Epidermal melanocyte (primary cell): ENCODE results near the gene LEMD2.

Source experiments
- DNase-seq: peaks from one replicate; pipeline ENCODE4 v3.0.0; 2011; ENCODE audit warnings: low spot score; ENCODE audit not compliant: insufficient read length

Gene LEMD2

DNA sequence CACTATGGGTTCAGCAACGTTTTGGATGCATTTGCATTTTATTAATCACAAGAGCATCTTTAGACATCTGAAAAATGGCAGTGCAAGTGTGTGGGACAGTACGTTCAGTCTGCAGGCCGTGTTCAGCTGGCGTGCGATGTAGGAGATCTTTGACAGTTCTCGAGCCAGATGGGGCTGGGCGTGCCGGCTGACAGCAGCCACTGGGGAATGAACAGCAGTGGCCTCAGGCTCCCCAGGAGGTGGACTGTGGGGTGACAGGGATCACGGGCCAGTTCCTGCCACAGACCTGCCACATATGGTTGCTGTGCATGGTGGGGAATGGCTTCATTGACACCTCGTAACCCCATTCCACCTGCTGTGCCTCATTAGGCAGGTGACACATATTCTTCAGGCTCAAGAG lies 31.3 kb upstream of the LEMD2 start:
- DNase-seq, result no peak

- no peak for DNase-seq
Measured at GRCh38 chr6:33819021-33819420, 30.1 kb upstream of the LEMD2 start.

DNA sequence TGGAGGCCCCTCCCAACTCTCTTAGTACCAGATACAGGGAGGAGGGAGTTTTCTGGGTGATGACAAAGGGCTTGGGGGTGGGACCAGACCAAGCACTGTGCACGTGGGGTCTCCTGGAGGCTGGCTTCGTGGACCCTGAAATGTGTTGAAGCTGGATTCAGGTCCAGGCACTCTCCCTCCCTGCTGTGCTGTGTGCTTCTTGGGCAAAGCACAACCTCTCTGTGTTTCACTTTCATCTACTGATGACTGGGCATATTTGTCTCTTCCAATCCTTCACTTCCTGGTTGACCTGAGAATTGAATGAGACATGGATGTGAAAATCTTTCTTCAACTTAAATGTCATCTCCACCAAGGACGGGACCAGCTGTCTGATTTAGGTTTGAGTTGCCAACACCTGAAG lies 29.4 kb upstream of the LEMD2 start:
- no peak for DNase-seq

DNA sequence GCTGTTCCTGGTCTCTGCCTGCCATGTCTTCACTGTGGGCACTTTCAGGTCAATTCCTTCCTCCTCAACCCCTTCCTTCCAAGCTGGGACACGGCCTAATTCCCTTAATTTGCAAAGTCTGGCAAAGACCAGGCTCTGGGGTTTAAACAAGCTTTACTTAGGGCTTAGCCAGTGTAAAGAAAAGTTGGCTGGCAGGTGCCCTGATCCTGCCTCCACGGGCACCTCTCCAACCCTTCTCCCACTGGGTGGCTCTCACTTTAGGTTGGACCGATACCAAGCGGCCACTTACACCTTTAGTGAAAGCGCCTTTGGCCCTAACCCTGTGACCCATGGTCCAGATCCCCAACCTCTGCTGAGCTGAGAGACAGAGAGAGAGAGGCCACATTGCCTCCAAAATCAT lies 28.6 kb upstream of the LEMD2 start:
- no peak for DNase-seq

DNA sequence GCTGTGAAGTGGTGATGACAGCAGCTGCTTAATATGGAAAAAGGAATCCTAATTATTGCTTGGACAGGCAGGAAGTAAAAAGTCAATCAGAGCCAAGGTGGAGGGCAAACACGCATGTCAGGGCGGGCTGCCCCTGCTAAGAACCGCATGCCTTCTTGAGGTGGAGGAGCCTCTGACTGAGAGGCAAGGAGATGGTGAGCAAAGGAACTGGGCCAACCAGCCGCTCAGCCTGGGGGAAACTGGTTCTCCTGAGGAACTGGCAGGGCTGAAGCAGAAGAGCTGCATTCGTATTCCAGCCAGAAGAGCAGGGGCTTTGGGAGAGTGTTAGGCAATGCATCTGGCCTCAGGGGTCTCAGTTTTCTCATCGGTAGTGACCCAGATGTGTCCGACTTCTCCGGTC lies 28.0 kb upstream of the LEMD2 start:
- no peak for DNase-seq

GRCh38 chr6:33815854-33816253 lies 26.9 kb upstream of the LEMD2 start:
- DNase-seq, result no peak

GRCh38 chr6:33813990-33814985 lies 25.4 kb upstream of the LEMD2 start:
- no peak for DNase-seq

GRCh38 chr6:33813246-33813904 lies 24.4 kb upstream of the LEMD2 start:
- DNase-seq, result no peak

GRCh38 chr6:33812669-33813068 lies 23.7 kb upstream of the LEMD2 start:
- peak; percentile 68 for DNase-seq

- no peak for DNase-seq
Measured at GRCh38 chr6:33809594-33809993, 20.7 kb upstream of the LEMD2 start.

- DNase-seq, result no peak
Measured at GRCh38 chr6:33808641-33809180, 19.8 kb upstream of the LEMD2 start.

DNA sequence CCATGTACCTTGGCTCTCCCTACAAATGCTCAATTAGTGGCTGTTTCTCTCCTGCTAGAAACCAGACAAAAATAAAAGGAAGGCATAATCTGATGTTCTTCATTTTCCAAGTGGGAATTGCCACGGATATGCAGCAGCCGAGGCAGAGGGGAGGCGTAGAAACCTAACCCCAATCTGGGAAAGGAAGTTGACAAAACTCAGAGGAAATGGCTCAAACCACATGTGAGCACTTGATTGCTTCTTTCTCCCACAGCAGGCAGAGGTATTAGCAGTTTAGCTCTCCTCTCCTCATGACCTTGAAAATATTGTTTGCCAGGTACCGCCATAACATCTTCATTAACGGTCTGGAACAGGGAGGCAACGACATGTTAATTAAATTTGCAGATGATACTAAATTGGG lies 18.7 kb upstream of the LEMD2 start:
- no peak for DNase-seq

DNA sequence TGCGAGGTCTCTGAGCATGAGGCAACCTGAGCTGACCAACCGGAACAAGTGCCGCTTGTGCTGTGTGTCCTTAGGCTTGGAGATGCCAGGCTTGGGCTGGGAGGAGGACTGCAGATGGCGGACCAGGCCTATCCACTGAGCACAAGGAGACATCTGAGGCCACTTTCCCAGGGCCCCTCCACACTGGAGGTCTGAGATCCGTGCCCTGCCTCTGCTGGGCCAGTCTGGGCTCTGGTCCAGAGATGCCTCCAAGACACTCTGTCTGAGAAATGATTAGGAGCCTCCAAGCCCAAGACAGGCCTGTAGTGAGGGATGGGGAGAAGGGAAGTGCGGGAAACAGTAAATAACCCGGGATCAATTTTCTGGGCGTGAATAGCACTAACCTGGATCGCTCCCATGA lies 17.9 kb upstream of the LEMD2 start:
- DNase-seq, result no peak

- DNase-seq, result no peak
Measured at GRCh38 chr6:33803571-33804053, 14.7 kb upstream of the LEMD2 start, which contains the start of gene MLN. Gene MLN, minus strand, starts transcription at chr6:33804003. Its CDS starts 2,840 bp downstream, at chr6:33801163.

- DNase-seq, result no peak
Measured at GRCh38 chr6:33802186-33802958, 13.4 kb upstream of the LEMD2 start.

GRCh38 chr6:33801611-33802010 lies 12.7 kb upstream of the LEMD2 start:
- no peak for DNase-seq

DNA sequence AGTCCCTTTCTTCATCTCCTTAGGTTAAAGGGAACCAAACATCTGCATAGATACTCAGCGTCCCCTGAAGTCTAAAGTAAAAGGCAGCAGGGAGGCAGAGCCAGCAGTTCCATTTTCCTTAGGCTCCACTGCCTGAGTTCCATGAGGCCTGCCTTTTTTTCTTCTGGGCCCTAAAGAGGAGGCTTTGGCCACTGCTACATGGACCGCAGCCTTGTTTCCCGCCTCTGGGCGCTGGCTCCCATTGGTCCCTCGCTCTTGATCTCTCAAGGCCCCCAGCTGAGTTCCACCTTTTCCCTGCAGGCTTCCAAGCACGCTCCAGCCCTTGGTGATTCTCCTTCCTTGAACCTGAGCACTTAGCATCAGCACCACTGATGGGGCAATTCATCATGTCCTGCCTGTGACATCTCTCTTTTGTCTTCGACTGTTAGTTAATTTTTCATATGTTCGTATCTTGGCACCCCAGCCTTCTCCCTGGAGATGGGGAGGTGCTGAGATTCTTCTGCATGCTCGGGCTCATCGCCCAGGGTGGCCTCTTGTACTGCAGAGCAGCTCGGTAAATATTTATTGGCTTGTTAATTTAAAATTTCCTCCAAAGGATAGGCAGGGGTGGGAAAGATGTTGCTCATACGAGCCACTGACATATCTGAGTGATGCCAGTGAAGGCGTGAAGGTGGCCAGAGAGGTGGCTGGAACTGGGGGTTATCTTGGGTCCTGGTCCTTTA lies 11.5 kb upstream of the LEMD2 start:
- no peak for DNase-seq

GRCh38 chr6:33799454-33800113 lies 10.7 kb upstream of the LEMD2 start:
- DNase-seq, result no peak

GRCh38 chr6:33798343-33798848 lies 9.5 kb upstream of the LEMD2 start:
- DNase-seq, result no peak
